T1000 (cell line): ENCODE measurements around the gene GTF2H3.
"Not testable (repeated sequence)": the region's sequence is repeated elsewhere in the genome, so short reads cannot be mapped to it uniquely, and the experiment has no call there.

ENCODE experiments used
- DNase-seq: peaks from one replicate; lab custom pipeline; 2025; ENCODE audit warnings: mixed read lengths; lab: John Stamatoyannopoulos, UW

Gene GTF2H3

GRCh38 chr12:123633379-123634141, at the start of gene GTF2H3, which contains the start of gene EIF2B1:
TSS of gene GTF2H3 (plus strand) at chr12:123633829. CDS start at chr12:123633860, 31 bp downstream.
TSS of gene EIF2B1 (minus strand) at chr12:123633686. CDS start at chr12:123633557, 129 bp downstream.
- peak; percentile 91 for DNase-seq

GRCh38 chr12:123591702-123592481, 41.7 kb upstream of the GTF2H3 start:
- DNase-seq = no peak

GRCh38 chr12:123595729-123596128, 37.9 kb upstream of the GTF2H3 start:
- DNase-seq = no peak

- no peak for DNase-seq
Observed at GRCh38 chr12:123597100-123597499, 36.5 kb upstream of the GTF2H3 start.

GRCh38 chr12:123598522-123598921, 35.1 kb upstream of the GTF2H3 start:
- no peak for DNase-seq

GRCh38 chr12:123599310-123599709, 34.3 kb upstream of the GTF2H3 start:
- no peak for DNase-seq

GRCh38 chr12:123599721-123600120, 33.9 kb upstream of the GTF2H3 start:
- no peak for DNase-seq

- peak; percentile 63 for DNase-seq
Observed at GRCh38 chr12:123601602-123602489, 31.8 kb upstream of the GTF2H3 start, which contains the start of gene DDX55. TSS of gene DDX55 (plus strand) at chr12:123602099. CDS start at chr12:123602149, 50 bp downstream.

- DNase-seq = no peak
Observed at GRCh38 chr12:123602651-123603195, 30.9 kb upstream of the GTF2H3 start.

- not testable (repeated sequence) for DNase-seq
Observed at GRCh38 chr12:123603495-123603894, 30.1 kb upstream of the GTF2H3 start.

GRCh38 chr12:123607756-123608155, 25.9 kb upstream of the GTF2H3 start:
- DNase-seq = no peak

- DNase-seq = no peak
Observed at GRCh38 chr12:123608182-123608581, 25.4 kb upstream of the GTF2H3 start.

GRCh38 chr12:123614110-123614509, 19.5 kb upstream of the GTF2H3 start:
- no peak for DNase-seq

GRCh38 chr12:123614531-123614930, 19.1 kb upstream of the GTF2H3 start:
- no peak for DNase-seq

- DNase-seq = no peak
Observed at GRCh38 chr12:123617144-123617543, 16.5 kb upstream of the GTF2H3 start.

GRCh38 chr12:123617580-123617979, 16.0 kb upstream of the GTF2H3 start:
- no peak for DNase-seq

- no peak for DNase-seq
Observed at GRCh38 chr12:123621101-123621500, 12.5 kb upstream of the GTF2H3 start.

GRCh38 chr12:123621619-123622530, 11.8 kb upstream of the GTF2H3 start:
- no peak for DNase-seq

GRCh38 chr12:123634142-123634561, 523 bp downstream of the GTF2H3 start:
- DNase-seq = no peak

- no peak for DNase-seq
Observed at GRCh38 chr12:123643911-123644310, 10.3 kb downstream of the GTF2H3 start.
